Activated naive CD8-positive, alpha-beta T cell treated with anti-CD3 and anti-CD28 coated beads, Interleukin-2, amount 50 U/mL, for 16 hours (primary cell): ENCODE data around the gene BGN.

Experiments
- DNase-seq: peaks from one replicate; pipeline ENCODE4 v3.0.0-alpha.2; 2020; ENCODE audit warnings: low read depth, low spot score

BGN gene

GRCh38 chrX:153526801-153527200, 32.0 kb downstream of the BGN start:
- no peak for DNase-seq

- no peak for DNase-seq
Observed at GRCh38 chrX:153527208-153527607, 32.4 kb downstream of the BGN start.

GRCh38 chrX:153530411-153531129, 35.8 kb downstream of the BGN start:
- DNase-seq = no peak

GRCh38 chrX:153533091-153533490, 38.3 kb downstream of the BGN start:
- no peak for DNase-seq

GRCh38 chrX:153537080-153537479, 42.3 kb downstream of the BGN start:
- no peak for DNase-seq

- DNase-seq = no peak
Observed at GRCh38 chrX:153537526-153538295, 42.9 kb downstream of the BGN start.

- DNase-seq = no peak
Observed at GRCh38 chrX:153538424-153538823, 43.6 kb downstream of the BGN start.

- no peak for DNase-seq
Observed at GRCh38 chrX:153539171-153539978, 44.6 kb downstream of the BGN start.

- no peak for DNase-seq
Observed at GRCh38 chrX:153539979-153540358, 45.2 kb downstream of the BGN start.

GRCh38 chrX:153544727-153545126, 49.9 kb downstream of the BGN start:
- no peak for DNase-seq

GRCh38 chrX:153546386-153546785, 51.6 kb downstream of the BGN start:
- no peak for DNase-seq

GRCh38 chrX:153547195-153547594, 52.4 kb downstream of the BGN start:
- no peak for DNase-seq

GRCh38 chrX:153549231-153549630, 54.5 kb downstream of the BGN start:
- DNase-seq = no peak

GRCh38 chrX:153549807-153550206, 55.0 kb downstream of the BGN start:
- DNase-seq = no peak

- DNase-seq = no peak
Observed at GRCh38 chrX:153551135-153551534, 56.4 kb downstream of the BGN start.

- DNase-seq = peak; percentile 17
Observed at GRCh38 chrX:153554519-153555167, 59.9 kb downstream of the BGN start.

GRCh38 chrX:153556767-153557166, 62.0 kb downstream of the BGN start:
- DNase-seq = no peak

- DNase-seq = no peak
Observed at GRCh38 chrX:153557618-153558355, 63.0 kb downstream of the BGN start.
